IPS-15b (cell line): ENCODE measurements around the gene OR2T27.
"Not testable (repeated sequence)": the region's sequence is repeated elsewhere in the genome, so short reads cannot be mapped to it uniquely, and the experiment has no call there.

Experiments used
- H3K27me3 ChIP-seq: one replicate; pipeline ENCODE4 v1.6.1; 2013; ENCODE audit warnings: low read length; ENCODE audit not compliant: control insufficient read depth, insufficient read depth
- H3K36me3 ChIP-seq: one replicate; pipeline ENCODE4 v1.6.1; 2013; ENCODE audit warnings: low read length; ENCODE audit not compliant: control insufficient read depth, insufficient read depth
- H3K4me1 ChIP-seq: one replicate; pipeline ENCODE4 v1.6.1; 2013; ENCODE audit warnings: mild to moderate bottlenecking, low read length; ENCODE audit not compliant: control insufficient read depth, insufficient read depth
- H3K4me3 ChIP-seq: one replicate; pipeline ENCODE4 v1.5.1; 2013; ENCODE audit warnings: low read depth, low read length
- H3K9ac ChIP-seq: one replicate; pipeline ENCODE4 v1.6.1; 2013; ENCODE audit warnings: low read depth, mild to moderate bottlenecking, low read length
- H3K9me3 ChIP-seq: one replicate; pipeline ENCODE4 v1.6.1; 2013; ENCODE audit warnings: mild to moderate bottlenecking, low read length; ENCODE audit not compliant: control insufficient read depth, insufficient read depth

The OR2T27 gene

DNA sequence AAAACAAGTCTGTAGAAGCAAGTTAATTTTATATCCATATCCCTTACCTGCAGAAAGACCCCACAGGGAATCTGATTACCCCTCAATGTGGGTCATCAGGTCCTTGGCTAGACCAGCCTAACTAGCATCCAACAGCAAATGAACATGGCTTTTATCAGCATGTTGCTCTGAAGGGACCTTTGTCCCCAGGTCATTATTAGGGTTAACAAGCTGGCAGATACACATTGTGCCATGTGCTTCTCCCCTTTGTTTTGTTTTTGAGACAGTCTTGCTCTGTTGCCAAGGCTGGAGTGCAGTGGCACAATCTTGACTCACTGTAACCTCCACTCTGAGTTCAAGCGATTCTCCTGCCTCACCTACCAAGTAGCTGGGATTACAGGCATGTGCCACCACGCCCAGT lies 20.3 kb downstream of the OR2T27 start, which contains the start of gene OR2T11:
Gene OR2T11 (minus strand): TSS at position 101 of the 400 bp plus-strand sequence. CDS start 7,963 bp downstream, outside the sequence.
- H3K27me3 ChIP-seq, H3K9ac ChIP-seq, H3K36me3 ChIP-seq, H3K9me3 ChIP-seq, H3K4me1 ChIP-seq, H3K4me3 ChIP-seq: not testable (repeated sequence)

DNA sequence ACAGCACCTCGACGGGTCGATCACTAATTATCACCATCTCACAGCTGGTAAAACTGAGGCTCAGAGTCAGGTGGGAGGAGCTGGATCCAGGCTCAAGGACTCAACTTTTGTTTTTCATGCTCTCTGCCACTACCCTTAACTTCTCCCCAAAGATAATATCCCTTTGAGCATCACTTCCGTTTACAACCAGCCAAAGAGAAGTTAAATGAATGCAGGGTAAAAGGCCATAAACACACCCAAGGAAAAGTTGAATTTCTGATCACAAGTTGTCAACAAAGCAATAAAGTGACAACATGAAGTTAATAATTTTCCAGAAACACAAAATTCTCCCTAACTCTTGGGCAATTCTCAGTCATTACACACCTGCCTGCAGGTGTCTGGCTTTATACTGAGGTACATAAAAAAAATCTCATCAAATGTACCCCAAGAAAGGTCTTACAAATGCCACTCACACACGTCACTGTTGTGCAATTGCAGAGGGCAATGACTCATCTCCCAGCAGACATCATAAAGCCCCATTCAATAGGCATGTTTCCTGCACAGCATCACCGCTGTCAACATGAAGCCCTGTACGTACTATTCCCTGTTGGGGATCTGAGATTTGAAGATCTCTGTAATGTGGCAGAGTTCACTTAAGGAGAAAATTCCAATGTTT lies 23.8 kb downstream of the OR2T27 start:
- Histone ChIP-seq H3K9ac (no peak overlapping the region), H3K27me3 (no peaks in the 10 kb centered on the region), H3K4me1 (no peaks in the 10 kb centered on the region), H3K36me3 (no peaks in the 10 kb centered on the region), H3K9me3 (no peaks in the 10 kb centered on the region), H3K4me3 (no peak overlapping the region)

DNA sequence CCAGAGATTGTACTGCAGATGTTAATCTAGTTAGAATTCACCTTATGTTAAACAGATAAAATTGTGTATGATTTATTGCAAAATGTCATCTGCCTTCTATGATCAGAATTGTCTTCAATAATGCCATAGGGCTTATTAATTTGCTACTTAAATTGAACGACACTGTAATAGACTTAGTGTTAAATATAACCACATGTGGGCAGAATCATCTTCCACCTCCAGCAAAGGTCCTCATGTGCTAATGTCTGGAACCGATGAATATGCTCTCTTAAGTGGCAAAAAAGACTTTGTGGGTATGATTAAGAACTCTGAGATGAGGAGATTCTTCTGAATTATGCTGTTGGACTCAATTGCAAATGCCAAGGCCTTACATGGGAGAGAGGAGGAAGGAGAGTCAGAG lies 24.8 kb downstream of the OR2T27 start:
- H3K27me3 ChIP-seq: no peaks in the 10 kb centered on the region
- H3K4me1 ChIP-seq: no peaks in the 10 kb centered on the region
- H3K4me3 ChIP-seq: no peak overlapping the region
- no peaks in the 10 kb centered on the region for H3K36me3 ChIP-seq
- H3K9me3 ChIP-seq: no peaks in the 10 kb centered on the region
- no peak overlapping the region for H3K9ac ChIP-seq

DNA sequence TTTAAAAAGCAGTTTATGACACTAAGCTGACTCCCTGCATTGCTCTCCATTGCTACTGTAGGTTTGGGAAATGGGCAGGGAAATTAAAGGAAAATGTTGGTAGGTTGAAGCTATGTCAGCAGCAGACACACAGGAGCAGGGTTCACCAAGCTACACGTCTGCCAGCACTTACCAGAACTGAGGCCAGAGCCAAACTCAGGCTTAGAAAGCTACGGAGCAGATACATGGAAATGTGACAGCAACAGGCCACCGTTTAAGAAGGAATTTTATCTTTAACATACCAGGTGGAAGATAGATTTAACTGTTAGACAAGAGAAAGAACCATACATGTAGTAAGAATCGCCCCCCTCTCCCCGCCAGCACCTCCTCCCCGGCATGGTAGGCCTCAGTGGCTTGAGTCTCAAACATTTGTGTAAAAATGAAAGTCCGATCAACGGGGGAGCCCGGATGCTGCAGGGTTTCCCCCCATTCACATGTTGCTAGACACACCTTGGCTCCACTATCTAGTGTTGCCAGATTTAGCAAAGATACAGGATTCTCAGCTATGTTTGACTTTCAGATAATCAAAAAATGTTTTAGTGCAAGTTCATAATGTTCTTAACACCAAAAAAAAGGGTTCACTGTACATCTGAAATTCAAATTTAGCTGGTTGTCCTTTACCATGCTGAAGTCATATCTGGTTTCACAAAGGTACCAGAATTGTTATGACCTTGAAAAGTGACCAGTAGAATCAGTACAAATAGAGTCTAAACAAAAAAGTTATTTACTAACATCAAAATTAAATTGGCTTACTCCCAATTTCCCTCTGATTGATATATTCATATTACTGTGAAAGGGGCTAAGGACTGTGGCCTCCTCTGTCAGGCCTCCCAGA lies 27.1 kb downstream of the OR2T27 start:
- no peaks in the 10 kb centered on the region for H3K27me3 ChIP-seq
- no peaks in the 10 kb centered on the region for H3K36me3 ChIP-seq
- no peaks in the 10 kb centered on the region for H3K9me3 ChIP-seq
- no peaks in the 10 kb centered on the region for H3K4me1 ChIP-seq
- H3K4me3 ChIP-seq: no peak overlapping the region
- no peak overlapping the region for H3K9ac ChIP-seq

DNA sequence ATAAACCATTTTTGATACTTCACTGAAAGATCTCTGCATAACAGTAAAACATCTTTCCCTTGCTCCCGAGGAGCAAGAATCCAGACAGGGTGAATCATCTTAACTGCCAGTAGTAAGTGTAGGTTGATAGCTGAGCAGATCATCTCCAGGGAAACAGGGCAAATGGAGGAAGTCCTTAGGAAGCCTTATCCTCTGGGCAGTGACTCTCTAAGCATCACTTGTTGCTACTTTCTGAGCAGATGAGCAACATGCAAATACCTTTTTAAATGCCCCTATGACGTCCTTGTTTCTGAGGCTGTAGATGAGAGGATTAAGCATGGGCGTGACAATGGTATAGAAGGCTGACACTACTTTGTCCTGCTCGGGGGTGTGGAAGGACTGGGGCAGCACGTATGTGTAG lies 29.4 kb downstream of the OR2T27 start:
- Histone ChIP-seq H3K27me3 (no peaks in the 10 kb centered on the region), H3K9me3 (no peaks in the 10 kb centered on the region), H3K4me1 (no peaks in the 10 kb centered on the region), H3K9ac (no peak overlapping the region), H3K36me3 (no peaks in the 10 kb centered on the region), H3K4me3 (no peak overlapping the region)

DNA sequence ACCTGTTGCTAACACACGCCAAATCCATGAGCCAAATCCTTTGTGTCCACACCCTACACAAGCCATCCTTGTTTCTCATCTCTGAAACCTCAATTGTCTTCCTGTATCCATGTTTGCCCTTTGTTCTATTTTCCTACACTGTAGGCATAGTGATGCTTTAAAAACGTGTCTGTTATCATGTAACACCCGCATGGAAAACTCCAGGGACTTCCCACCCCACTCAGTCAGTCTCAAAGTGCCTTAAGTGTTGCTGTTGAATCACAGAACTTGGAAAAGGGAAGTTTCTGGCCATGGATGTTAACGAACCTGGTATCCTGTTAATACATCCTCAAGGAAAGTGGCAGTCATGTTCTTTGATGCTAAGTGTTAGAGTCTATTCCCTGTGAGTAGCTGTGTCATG lies 30.2 kb downstream of the OR2T27 start:
- Histone ChIP-seq H3K9me3 (no peaks in the 10 kb centered on the region), H3K36me3 (no peaks in the 10 kb centered on the region), H3K9ac (no peak overlapping the region), H3K4me3 (no peak overlapping the region), H3K4me1 (no peaks in the 10 kb centered on the region), H3K27me3 (no peaks in the 10 kb centered on the region)

DNA sequence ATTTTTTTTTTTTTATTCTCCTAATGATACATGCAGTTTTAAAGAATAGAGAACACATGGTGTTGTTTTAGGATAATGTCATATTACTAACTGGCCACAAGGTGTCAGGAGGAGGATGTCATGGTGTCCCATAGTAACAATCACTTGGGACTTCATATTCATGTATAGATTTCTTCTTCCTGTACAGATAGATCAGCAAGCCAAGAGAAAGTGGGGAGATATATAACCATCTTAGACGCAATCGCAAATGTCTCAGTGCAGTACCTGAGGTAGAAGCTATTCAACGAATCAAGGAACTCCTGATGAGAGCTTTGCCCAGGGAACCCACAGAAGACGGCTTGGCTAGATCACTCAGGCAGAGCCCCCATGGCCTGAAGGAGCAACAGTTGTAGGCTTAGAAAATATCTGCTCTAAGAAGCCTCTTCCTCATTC lies 32.7 kb downstream of the OR2T27 start:
- Histone ChIP-seq H3K4me3 (no peak overlapping the region), H3K9me3 (no peaks in the 10 kb centered on the region), H3K4me1 (no peaks in the 10 kb centered on the region), H3K27me3 (no peaks in the 10 kb centered on the region), H3K9ac (no peak overlapping the region), H3K36me3 (no peaks in the 10 kb centered on the region)

DNA sequence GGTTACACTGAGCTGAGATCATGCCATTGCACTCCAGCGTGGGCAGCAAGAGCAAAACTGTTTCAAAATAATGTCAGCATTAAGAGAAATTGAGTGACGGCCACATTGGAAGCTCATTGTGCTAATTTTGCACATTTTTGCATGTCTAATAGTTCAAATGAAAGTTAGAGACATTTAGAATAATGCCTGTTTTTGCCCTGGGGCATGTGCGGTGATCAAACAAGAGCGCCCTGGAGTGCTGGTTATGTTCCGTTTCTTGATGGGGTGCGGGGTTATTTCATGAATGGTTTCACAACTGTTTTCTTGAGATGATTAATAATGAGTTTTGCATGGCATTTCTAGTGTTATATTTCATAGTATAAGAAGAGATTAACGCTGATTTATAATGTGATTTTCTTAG lies 33.6 kb downstream of the OR2T27 start:
- Histone ChIP-seq H3K9me3 (no peaks in the 10 kb centered on the region), H3K4me1 (no peaks in the 10 kb centered on the region), H3K27me3 (no peaks in the 10 kb centered on the region), H3K36me3 (no peaks in the 10 kb centered on the region), H3K9ac (no peak overlapping the region), H3K4me3 (no peak overlapping the region)

DNA sequence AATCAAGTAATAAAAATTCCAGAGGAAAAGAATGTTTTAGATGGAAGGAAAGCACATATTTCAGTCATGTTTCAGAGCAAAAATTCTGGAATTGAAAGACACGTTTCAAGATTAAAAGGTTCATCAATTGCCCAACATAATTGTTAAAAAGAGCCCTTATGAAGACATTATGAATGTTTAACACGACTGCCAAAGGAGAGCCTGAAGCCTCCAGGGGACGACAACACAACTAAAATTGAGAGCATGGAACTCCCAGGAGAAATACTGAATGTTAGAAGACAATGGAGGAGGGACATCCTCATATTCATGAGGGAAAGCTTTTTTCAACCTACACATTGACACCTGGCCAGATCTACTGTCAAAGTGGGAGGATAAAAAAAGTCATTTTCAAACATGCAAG lies 36.5 kb downstream of the OR2T27 start:
- Histone ChIP-seq H3K36me3 (no peaks in the 10 kb centered on the region), H3K9ac (no peak overlapping the region), H3K4me3 (no peak overlapping the region), H3K4me1 (no peaks in the 10 kb centered on the region), H3K27me3 (no peaks in the 10 kb centered on the region), H3K9me3 (no peaks in the 10 kb centered on the region)

DNA sequence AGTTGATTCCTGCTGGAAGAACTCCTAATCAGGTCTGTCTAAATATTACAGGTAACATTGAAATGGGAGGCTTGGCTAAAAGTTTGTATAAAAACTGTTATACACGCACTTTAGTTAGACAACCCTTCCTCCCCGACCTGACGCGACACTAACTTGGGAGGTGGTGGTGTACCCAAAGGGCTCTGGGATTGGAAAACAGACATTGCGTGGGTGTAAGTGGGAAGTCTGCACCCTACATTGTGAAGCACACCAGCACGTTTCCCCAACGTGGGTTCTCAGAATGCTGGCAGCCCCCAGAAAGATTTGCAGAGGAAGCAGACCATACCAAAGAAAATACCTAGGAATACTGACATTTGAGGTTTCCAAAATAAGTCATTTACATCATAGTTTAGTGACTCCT lies 37.2 kb downstream of the OR2T27 start:
- no peak overlapping the region for H3K9ac ChIP-seq
- no peaks in the 10 kb centered on the region for H3K27me3 ChIP-seq
- no peaks in the 10 kb centered on the region for H3K36me3 ChIP-seq
- H3K4me3 ChIP-seq: no peak overlapping the region
- H3K9me3 ChIP-seq: no peaks in the 10 kb centered on the region
- no peaks in the 10 kb centered on the region for H3K4me1 ChIP-seq

DNA sequence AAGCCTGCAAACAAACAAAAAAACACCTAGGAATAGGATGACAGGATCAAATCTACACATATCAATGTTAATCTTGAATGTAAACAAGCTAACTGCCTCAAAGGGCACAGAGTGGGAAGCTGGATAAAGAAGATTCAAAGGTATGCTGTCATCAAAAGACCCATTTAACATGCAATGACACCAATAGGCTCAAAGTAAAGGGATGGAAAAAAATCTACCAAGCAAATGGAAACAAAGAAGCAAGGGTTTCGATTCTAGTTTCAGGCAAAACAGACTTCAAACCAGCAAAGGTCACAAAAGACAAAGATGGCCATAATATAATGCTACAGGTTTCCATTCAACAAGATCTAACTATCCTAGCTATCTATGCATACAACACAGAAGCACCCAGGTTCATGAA lies 41.6 kb downstream of the OR2T27 start:
- no peaks in the 10 kb centered on the region for H3K4me1 ChIP-seq
- no peaks in the 10 kb centered on the region for H3K9me3 ChIP-seq
- no peak overlapping the region for H3K9ac ChIP-seq
- no peaks in the 10 kb centered on the region for H3K27me3 ChIP-seq
- no peaks in the 10 kb centered on the region for H3K36me3 ChIP-seq
- no peak overlapping the region for H3K4me3 ChIP-seq

DNA sequence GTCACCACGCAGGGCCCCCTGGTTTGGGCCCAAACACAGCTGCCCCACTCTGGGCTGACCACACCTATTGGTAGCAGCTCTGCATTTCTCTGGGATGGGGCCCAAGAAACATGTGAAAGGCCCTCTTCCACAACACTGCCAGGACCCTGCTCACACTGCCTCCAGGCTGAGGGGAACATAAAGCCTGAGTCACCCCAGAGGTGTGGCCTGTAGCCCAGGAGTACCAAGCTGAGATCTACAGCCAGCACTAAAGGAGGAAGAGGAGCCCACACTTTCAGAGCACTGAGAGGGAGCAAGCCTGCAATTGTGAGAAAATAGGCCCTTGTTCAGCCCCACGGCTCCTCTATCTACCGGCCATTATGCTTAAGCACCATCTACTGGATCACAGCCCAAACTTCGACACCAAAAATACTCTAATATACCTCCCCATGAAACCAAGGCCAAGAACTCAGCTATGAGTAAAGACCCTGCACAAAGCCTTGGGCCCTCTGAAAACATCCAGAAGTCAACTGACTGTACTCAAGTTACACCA lies 43.4 kb downstream of the OR2T27 start:
- Histone ChIP-seq H3K9me3 (no peaks in the 10 kb centered on the region), H3K4me3 (no peak overlapping the region), H3K4me1 (no peaks in the 10 kb centered on the region), H3K36me3 (no peaks in the 10 kb centered on the region), H3K27me3 (no peaks in the 10 kb centered on the region), H3K9ac (no peak overlapping the region)
